ENCODE results near the gene DNAJB11. TPM values are rescaled to one million over a fixed set of nuclear protein-coding genes. Genes with fewer than 3 reads are reported as not detected.

The DNAJB11 gene
- polyA plus RNA-seq, 3 donors = 65.8 to 68.8 (median 67.4) TPM

DNA sequence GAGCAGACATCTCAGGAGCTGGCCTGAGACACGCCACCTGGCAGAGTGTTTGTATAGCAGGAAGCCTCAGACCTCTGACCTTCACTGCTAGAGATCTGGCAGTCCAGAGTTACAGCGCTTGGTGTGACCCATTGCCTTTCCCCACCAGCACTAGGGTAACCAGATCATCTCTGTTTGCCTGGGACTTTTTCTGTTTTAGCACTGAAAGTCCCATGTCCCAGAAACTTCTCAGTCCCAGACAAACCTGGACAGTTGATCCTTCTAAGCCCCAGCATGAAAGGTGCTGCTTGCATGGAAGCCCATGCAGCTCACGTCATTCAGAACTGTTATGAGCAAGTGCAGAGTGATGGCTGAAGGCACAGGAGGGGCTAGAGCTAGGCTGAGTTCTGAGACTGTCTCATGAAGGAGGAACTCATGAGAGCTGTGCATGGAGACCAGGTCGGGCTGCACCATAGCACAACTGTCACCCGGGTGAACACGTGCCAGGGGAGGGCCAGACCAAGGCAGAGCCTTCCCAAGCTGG, 24.1 kb downstream of the DNAJB11 start:
- DNase-seq (ENCODE audit: low read depth in 3 of 3, low spot score in 2 of 3) = no peak

DNA sequence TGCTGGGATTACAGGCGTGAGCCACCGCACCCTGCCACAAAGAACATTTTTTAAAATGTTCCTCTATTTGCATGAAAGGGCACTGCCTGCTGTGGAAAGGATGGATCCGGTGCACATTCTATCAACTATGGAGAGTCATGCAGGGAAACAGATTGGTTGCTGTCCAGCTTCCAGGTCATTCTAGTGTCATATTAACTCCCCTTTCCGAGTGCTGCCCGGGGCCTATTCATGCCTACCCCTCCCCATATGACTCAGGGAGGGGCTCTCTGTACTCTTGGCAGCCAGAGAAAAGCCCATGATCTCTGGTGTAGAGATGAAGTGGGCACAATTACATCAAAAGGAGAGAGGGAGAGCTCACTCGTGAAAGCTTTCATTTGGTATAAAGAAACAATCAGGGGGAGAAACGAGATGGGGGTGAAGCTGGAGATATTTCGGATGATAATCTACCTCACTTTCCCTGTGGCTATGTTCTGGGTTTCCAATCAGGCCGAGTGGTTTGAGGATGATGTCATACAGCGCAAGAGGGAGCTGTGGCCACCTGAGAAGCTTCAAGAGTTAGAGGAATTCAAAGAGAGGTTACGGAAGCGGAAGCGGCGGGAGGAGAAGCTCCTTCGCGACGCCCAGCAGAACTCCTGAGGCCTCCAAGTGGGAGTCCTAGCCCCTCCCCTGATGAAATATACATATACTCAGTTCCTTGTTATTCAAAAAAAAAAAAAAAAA, 26.2 kb downstream of the DNAJB11 start:
- DNase-seq (ENCODE audit: low read depth in 3 of 3, low spot score in 2 of 3) = no peak

- no peak for DNase-seq (ENCODE audit: low read depth in 3 of 3, low spot score in 2 of 3)
These were observed 27.7 kb downstream of the DNAJB11 start for GRCh38 chr3:186598108-186598784.

DNA sequence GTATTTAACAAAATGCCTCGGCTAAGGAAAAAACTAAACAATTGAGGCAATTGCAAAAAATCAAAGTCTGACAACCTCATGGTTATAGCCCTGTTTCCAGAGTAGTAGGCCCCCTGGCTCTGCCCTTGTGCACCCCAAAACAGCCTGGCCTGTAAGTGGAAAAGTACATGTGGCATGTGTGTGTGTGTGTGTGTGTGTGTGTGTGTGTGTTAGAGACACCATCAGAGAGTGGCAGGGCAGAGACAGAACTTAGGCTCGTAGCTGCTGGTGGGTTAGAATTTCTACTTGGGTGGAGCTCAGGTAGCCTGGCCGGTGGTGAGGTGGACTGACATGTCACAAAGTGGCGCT, 28.2 kb downstream of the DNAJB11 start:
- DNase-seq (ENCODE audit: low read depth in 3 of 3, low spot score in 2 of 3) = no peak

DNA sequence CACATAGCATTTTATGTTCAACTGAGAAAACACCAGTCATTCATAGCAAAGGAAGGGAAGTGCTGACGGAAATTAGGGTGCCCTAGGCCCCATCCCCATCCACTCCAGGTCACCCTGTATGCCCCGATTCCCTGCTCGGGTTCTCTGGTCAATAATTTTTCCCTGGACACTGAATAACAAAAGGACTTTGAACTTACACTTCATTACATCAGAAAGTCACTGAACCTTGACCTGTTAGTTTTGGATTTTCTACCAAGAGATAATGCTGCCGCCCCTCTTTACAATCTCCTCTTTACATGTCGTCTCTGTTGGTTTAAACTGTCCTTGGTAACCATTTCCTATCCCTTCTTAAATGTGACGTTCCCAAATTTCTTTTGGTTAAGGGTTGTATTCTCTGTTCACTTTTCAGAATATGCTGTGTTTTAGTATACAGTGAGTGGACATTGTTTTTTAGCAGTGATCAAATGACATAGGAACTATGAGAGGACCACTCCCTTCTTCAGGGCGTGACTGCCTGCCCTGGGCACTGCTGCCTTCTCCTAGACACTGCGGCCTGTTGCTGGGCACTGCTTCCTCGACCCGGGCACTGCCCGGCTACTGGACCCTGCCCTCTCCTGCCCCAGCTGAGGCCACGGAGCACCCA, 28.7 kb downstream of the DNAJB11 start:
- DNase-seq (ENCODE audit: low read depth in 3 of 3, low spot score in 2 of 3) = no peak

DNA sequence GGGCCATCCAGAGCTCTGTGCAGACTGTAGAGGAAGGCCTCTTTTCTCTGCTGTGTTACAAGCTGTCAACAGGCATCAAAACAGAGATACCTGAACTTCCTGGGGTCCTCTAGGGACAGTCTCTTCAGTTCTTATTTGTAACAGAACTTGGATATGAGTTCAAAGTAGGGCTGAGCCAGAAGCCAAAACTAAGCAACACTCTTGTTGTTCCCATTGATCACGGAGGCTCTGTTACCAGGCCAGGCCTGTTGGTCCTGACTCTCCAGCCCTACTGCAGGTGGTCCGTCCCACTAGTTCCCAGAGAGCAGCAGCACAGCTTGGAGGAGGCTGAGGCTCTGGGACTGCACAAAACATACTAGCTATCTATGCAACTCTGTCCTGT, 29.3 kb downstream of the DNAJB11 start:
- no peak for DNase-seq (ENCODE audit: low read depth in 3 of 3, low spot score in 2 of 3)

DNA sequence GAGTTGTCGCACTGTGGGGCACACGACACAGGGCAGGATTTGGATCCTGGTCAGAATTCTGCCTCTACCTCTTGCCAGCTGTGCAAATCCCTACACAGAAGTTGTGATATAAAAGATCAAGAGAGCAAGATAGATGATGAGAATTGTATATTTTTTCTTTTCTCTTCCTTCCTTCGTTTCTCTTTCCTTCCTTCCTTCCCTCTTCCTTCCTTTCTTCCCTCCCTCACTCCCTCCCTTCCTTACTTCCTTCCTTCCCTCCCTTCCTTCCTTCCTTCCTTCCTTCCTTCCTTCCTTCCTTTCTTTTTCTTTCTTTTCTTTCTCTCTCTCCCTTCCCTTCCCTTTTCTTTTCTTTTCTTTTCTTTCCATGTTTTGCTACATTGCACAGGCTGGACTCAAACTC, 30.4 kb downstream of the DNAJB11 start:
- DNase-seq (ENCODE audit: low read depth in 3 of 3, low spot score in 2 of 3) = no peak

DNA sequence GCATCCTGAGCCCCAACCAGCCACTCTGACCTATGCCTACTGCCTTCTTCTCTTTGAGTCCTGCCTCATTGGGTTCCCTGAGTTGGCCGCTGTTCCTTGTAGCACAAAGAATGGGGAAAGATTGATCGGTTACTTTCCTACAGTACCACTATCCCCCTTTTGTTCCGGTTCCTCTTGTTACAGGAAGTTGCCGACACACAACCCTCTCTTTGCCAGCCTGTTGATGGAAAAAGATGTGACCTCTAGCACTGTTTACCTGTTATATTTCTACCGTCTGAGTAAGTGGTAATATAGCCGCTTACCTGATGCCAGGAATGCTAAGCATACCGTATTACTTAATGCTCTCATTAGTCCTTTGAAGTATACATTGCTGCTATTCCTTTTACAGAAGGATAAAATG, 32.6 kb downstream of the DNAJB11 start:
- no peak for DNase-seq (ENCODE audit: low read depth in 3 of 3, low spot score in 2 of 3)

GRCh38 chr3:186605078-186605477, 34.6 kb downstream of the DNAJB11 start:
- DNase-seq (ENCODE audit: low read depth in 3 of 3, low spot score in 2 of 3) = no peak

GRCh38 chr3:186605561-186606545, 35.3 kb downstream of the DNAJB11 start:
- DNase-seq (ENCODE audit: low read depth in 3 of 3, low spot score in 2 of 3) = no peak

- no peak for DNase-seq (ENCODE audit: low read depth in 3 of 3, low spot score in 2 of 3)
These were observed 38.2 kb downstream of the DNAJB11 start for GRCh38 chr3:186608624-186609215.

GRCh38 chr3:186609247-186609868, 38.8 kb downstream of the DNAJB11 start:
- no peak for DNase-seq (ENCODE audit: low read depth in 3 of 3, low spot score in 2 of 3)

GRCh38 chr3:186612065-186612464, 41.5 kb downstream of the DNAJB11 start:
- no peak for DNase-seq (ENCODE audit: low read depth in 3 of 3, low spot score in 2 of 3)

DNA sequence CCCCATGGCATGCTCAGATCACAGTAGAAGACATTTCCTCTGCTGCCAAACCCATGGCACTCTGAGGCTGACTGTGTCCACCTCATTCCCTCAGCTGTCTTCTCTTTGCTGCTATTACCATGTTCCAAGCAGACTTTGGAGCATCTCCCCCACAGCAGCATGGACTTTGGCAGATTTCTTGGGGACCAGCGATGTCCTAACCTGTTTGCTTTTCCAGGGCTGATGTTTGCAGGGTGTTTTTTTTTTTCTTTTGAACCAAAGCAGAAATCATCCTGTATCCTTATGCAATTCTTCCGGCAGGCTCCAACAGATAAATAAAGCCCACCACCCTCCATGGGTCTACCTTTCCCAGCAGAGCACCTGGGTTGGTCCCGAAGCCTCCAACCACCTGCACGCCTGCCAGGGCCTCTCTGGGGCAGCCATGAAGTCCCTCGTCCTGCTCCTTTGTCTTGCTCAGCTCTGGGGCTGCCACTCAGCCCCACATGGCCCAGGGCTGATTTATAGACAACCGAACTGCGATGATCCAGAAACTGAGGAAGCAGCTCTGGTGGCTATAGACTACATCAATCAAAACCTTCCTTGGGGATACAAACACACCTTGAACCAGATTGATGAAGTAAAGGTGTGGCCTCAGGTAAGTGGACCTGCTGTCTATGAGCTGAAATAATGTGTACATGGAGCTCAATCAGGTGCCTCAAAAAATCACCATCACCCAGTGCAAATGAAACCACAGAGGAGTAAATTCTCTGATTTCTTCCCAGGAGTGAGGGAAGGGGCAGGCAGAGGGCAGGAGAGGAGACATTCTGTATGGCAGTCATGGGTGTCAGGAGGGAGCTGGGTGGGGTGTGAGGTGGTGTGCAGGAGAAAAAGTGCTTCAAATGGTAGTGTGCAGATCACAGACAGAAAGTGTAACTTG, 42.5 kb downstream of the DNAJB11 start, which contains the start of gene AHSG:
Gene AHSG (plus strand): TSS at position 340 of the 916 bp plus-strand sequence. CDS start 82 bp downstream, at position 422.
- no peak for DNase-seq (ENCODE audit: low read depth in 3 of 3, low spot score in 2 of 3)

DNA sequence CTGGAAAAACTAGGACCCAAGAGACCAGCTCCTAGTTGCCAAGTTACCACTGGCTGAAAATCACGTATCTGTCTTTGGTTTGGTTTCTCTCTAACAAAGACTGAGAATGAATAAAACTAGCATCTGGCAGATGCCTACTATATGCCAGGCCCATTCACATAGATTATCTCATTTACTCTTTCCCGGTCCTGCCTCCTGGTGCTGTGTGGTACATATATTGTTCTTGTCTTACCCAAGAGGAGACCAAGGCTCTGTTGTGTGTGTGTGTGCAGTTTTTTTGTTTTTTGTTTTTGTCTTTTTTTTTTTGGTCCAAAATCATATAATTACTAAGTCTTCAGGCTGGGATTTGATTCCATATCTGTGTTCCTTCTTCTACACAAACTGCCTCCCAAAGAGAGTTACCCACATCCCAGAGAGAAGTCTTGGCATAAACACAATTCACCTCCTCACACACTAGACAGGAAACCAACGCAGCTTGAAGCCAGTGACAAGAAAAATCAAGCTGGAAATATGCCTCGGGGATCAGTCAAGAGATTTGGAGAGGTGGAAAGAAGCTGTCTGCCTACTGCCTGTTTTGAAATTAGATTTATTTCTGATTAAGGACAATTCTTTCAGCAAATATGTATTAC, 43.2 kb downstream of the DNAJB11 start:
- no peak for DNase-seq (ENCODE audit: low read depth in 3 of 3, low spot score in 2 of 3)

DNA sequence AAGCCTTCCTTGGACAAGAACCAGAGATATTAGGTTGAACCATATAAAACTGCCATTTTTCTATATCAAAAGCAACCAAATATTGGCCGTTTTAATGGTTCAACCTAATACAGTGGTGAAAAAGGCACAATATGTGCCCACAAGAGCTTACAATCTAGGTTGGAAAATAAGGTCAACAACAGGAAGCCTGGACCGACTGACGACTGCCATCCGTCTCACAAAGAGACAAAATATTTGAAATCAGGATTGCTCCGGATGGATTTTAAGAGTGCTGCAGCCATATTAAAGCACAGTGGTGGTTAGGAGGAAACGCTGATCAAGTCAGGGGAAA, 43.7 kb downstream of the DNAJB11 start:
- no peak for DNase-seq (ENCODE audit: low read depth in 3 of 3, low spot score in 2 of 3)

GRCh38 chr3:186614597-186615483, 44.3 kb downstream of the DNAJB11 start:
- DNase-seq (ENCODE audit: low read depth in 3 of 3, low spot score in 2 of 3) = peak; percentile 56 to 73 (median 65)
